ENCODE results near the gene LPP.

DNA sequence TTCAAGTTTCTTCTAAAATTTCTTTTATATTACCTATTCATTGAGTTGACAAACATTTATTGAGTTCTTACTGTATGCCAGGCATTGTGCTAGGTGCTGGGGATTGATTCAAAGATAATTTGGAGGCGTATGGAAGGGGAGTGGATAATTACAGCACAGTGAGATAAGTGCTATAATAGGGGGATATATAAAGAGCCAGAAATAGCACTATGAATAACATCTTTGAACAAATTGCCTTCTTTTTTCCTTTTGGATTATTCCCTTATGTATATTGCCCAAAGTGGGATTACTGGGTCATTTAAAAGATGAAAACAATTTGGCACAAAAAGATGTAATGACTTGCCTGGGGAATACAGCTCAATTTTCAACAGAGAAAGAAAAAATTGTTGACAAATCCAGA, 64.6 kb downstream of the LPP start:
- TF ChIP-seq GATA3 (IDR thresholded peaks at IDR 0.05; ENCODE audit: low read depth, low read length) (no peak), GATA2 (IDR thresholded peaks at IDR 0.05; ENCODE audit: low read depth, low read length) (no peak)

All from SH-SY5Y (cell line).